A549 (cell line): Measurements from ENCODE around the gene GRK6. TPM values are rescaled to one million over a fixed set of nuclear protein-coding genes. Genes with fewer than 3 reads are reported as not detected.
A peak's percentile ranks its signal among the peaks of the same experiment; 100 is the strongest.

ENCODE experiments used
- ATAC-seq, 2 experiments: fragments of 200-7000 bp in 1 of 2; fragments of >200 bp in 1 of 2; cut with Nextera tagmentation in 1 of 2; cut with Tn5 transposase in 1 of 2; 3 replicates each; pipeline versions ENCODE4 v1.8.0 to v1.9.1; 2018 to 2020; ENCODE audit warnings: mild to moderate bottlenecking in 1 of 2, moderate library complexity in 1 of 2
- CTCF ChIA-PET: fragments of 300-600 bp; sonication (Branson Sonifier 250); formaldehyde crosslinking; extraction: SDS; loops from one replicate; lab custom pipeline; 2021; ENCODE audit warnings: antibody characterized with exemption, inconsistent platforms; lab: Yijun Ruan, JAX
- POLR2A ChIA-PET: fragments of 350-600 bp; formaldehyde crosslinking; extraction: SDS; loops from one replicate; lab custom pipeline; 2021; ENCODE audit warnings: antibody characterized with exemption, inconsistent platforms; lab: Yijun Ruan, JAX
- DNase-seq, 2 experiments: peaks; one replicate each; pipeline versions ENCODE4 v3.0.0 to v3.0.0-alpha.2; 2011 to 2016; ENCODE audit warnings: low read depth in 1 of 2, low spot score in 1 of 2
- FAIRE-seq: peaks from 2 replicates; lab custom pipeline; 2011; peaks lifted over from hg19 to GRCh38; lab: Jason Lieb, UNC
- H3K27ac ChIP-seq, 2 experiments: fragments of >200 bp; sonication (Bioruptor Twin); formaldehyde crosslinking; 3 replicates each; pipeline ENCODE4 v1.5.1; 2016 to 2017
- H3K4me1 ChIP-seq: fragments of >200 bp; sonication (Bioruptor Twin); formaldehyde crosslinking; 3 replicates; pipeline ENCODE4 v1.6.1; 2016
- H3K4me2 ChIP-seq: fragments of >200 bp; sonication (Bioruptor Twin); formaldehyde crosslinking; 3 replicates; pipeline ENCODE4 v1.6.1; 2016
- H3K4me3 ChIP-seq: fragments of >200 bp; sonication (Bioruptor Twin); formaldehyde crosslinking; 3 replicates; pipeline ENCODE4 v1.5.1; 2016
- H3K9me3 ChIP-seq: fragments of >200 bp; sonication (Bioruptor Twin); formaldehyde crosslinking; 3 replicates; pipeline ENCODE4 v1.6.1; 2016
- CBX2 ChIP-seq: fragments of 200-600 bp; sonication (generic); IDR thresholded peaks from 2 replicates; pipeline ENCODE4 v1.6.1; 2016; ENCODE audit warnings: low read depth, mild to moderate bottlenecking, borderline replicate concordance
- CEBPB ChIP-seq, 2 experiments: fragments of >200 bp in 1 of 2; sonication (Bioruptor Twin) in 1 of 2; formaldehyde crosslinking in 1 of 2; IDR thresholded peaks; 2 replicates each; pipeline ENCODE4 v1.6.1; 2012 to 2016
- EHF ChIP-seq: fragments of 250-450 bp; sonication (Bioruptor Pico); IDR thresholded peaks from 2 replicates; pipeline ENCODE4 v1.5.0; 2020; ENCODE audit warnings: mild to moderate bottlenecking
- EP300 ChIP-seq, 2 experiments: fragments of >200 bp; sonication (Bioruptor Twin); formaldehyde crosslinking; IDR thresholded peaks; 2 replicates in 1 of 2; 3 replicates in 1 of 2; pipeline ENCODE4 v1.6.1; 2016 to 2017
- FOSL2 ChIP-seq, 2 experiments: fragments of 450-650 bp in 1 of 2; fragments of >200 bp in 1 of 2; sonication (Bioruptor Twin) in 1 of 2; formaldehyde crosslinking; IDR thresholded peaks; 2 replicates each; pipeline versions ENCODE4 v1.5.0 to v1.6.1; 2016 to 2020; ENCODE audit warnings: mild to moderate bottlenecking in 1 of 2, moderate library complexity in 1 of 2
- FOXS1 ChIP-seq: fragments of 250-450 bp; sonication (Bioruptor Pico); IDR thresholded peaks from 2 replicates; pipeline ENCODE4 v1.5.0; 2020; ENCODE audit warnings: mild to moderate bottlenecking, moderate library complexity
- GATA3 ChIP-seq: IDR thresholded peaks from 2 replicates; pipeline ENCODE4 v1.6.1; 2012; ENCODE audit warnings: borderline replicate concordance
- KDM5A ChIP-seq: fragments of 200-600 bp; sonication (generic); IDR thresholded peaks from 2 replicates; pipeline ENCODE4 v1.6.1; 2016; ENCODE audit warnings: antibody characterized with exemption, mild to moderate bottlenecking
- MYC ChIP-seq: IDR thresholded peaks from 2 replicates; pipeline ENCODE4 v1.6.1; 2012; ENCODE audit warnings: mild to moderate bottlenecking, inconsistent platforms, low read length, improper control_type of control experiment, borderline replicate concordance
- NFE2L2 ChIP-seq: fragments of 150-350 bp; conservative IDR thresholded peaks from 2 replicates; pipeline ENCODE4 v1.6.1; 2014; ENCODE audit warnings: low read length
- NPAS2 ChIP-seq: fragments of 250-450 bp; sonication (Bioruptor Pico); IDR thresholded peaks from 2 replicates; pipeline ENCODE4 v1.8.0; 2022; ENCODE audit warnings: mild to moderate bottlenecking, moderate library complexity, borderline replicate concordance
- NR3C1 ChIP-seq: fragments of >200 bp; sonication (Bioruptor Twin); formaldehyde crosslinking; IDR thresholded peaks from 3 replicates; pipeline ENCODE4 v1.6.1; 2017
- POLR2A ChIP-seq: IDR thresholded peaks from 2 replicates; pipeline ENCODE4 v1.6.1; 2012; ENCODE audit warnings: mild to moderate bottlenecking, low read length
- RAD21 ChIP-seq, 2 experiments: fragments of >200 bp in 1 of 2; sonication (Bioruptor Twin) in 1 of 2; formaldehyde crosslinking in 1 of 2; IDR thresholded peaks in 1 of 2; conservative IDR thresholded peaks in 1 of 2; 2 replicates in 1 of 2; 3 replicates in 1 of 2; pipeline ENCODE4 v1.6.1; 2012 to 2018; ENCODE audit warnings: inconsistent platforms in 1 of 2
- RCOR1 ChIP-seq: fragments of 150-350 bp; IDR thresholded peaks from 2 replicates; pipeline ENCODE4 v1.6.1; 2014; ENCODE audit warnings: antibody characterized with exemption, low read length, low read depth
- REST ChIP-seq: fragments of 200-600 bp; sonication (generic); IDR thresholded peaks from 2 replicates; pipeline ENCODE4 v1.6.1; 2016; ENCODE audit warnings: antibody characterized with exemption, mild to moderate bottlenecking, moderate library complexity
- RFX5 ChIP-seq: fragments of 450-650 bp; IDR thresholded peaks from 2 replicates; pipeline ENCODE4 v1.7.1; 2014; ENCODE audit warnings: antibody characterized with exemption, mild to moderate bottlenecking, moderate library complexity
- TFCP2L1 ChIP-seq: fragments of 250-450 bp; sonication (Bioruptor Pico); IDR thresholded peaks from 2 replicates; pipeline ENCODE4 v1.5.0; 2021; ENCODE audit warnings: mild to moderate bottlenecking
- USF2 ChIP-seq: fragments of 450-650 bp; IDR thresholded peaks from 2 replicates; pipeline ENCODE4 v1.6.1; 2014; ENCODE audit warnings: antibody characterized with exemption
- ZFP36 ChIP-seq: fragments of 450-650 bp; IDR thresholded peaks from 2 replicates; pipeline ENCODE4 v1.6.1; 2014; ENCODE audit warnings: borderline replicate concordance; ENCODE audit not compliant: partially characterized antibody
- ZSCAN20 ChIP-seq: fragments of 250-450 bp; sonication (Bioruptor Pico); IDR thresholded peaks from 2 replicates; pipeline ENCODE4 v1.8.0; 2022; ENCODE audit warnings: mild to moderate bottlenecking, moderate library complexity
- WGBS: methylation state at CpG from one replicate; pipeline ENCODE4 v1.1.6; 2017; ENCODE audit errors: missing lambda C conversion rate; 5-methylcytosine and 5-hydroxymethylcytosine counted together
- polyA plus RNA-seq, 4 experiments: library from polyadenylated mRNA; depleted of rRNA in 3 of 4; stranded (reverse); fragments of >200 nt; fragmentation: RNase III in 1 of 4; extraction: RNeasy Plus Mini Kit Qiagen cat#74134 plus additional on column Dnase treatment in 1 of 4; gene quantifications; 2 replicates in 3 of 4; 3 replicates in 1 of 4; pipeline ENCODE4 v1.2.3, GENCODE V29; 2011 to 2017
- TF ChIP-seq, protein P1 (sequence below): fragments of 150-350 bp; IDR thresholded peaks from 2 replicates; pipeline ENCODE4 v1.6.1; 2014; ENCODE audit warnings: low read depth, mild to moderate bottlenecking, low read length
- TF ChIP-seq, protein P2 (sequence below): fragments of 250-450 bp; sonication (Bioruptor Pico); IDR thresholded peaks from 2 replicates; pipeline ENCODE4 v1.5.0; 2020; ENCODE audit warnings: low read depth, mild to moderate bottlenecking, moderate library complexity
- TF ChIP-seq, protein P3 (sequence below): fragments of 250-450 bp; sonication (Bioruptor Pico); IDR thresholded peaks from 2 replicates; pipeline ENCODE4 v1.5.0; 2021; ENCODE audit warnings: mild to moderate bottlenecking, moderate library complexity, borderline replicate concordance
- TF ChIP-seq, protein P4 (sequence below): fragments of >200 bp; sonication (Bioruptor Twin); formaldehyde crosslinking; IDR thresholded peaks from 3 replicates; pipeline ENCODE4 v1.5.1; 2016
- TF ChIP-seq, protein P5 (sequence below): fragments of >200 bp; sonication (Bioruptor Twin); formaldehyde crosslinking; IDR thresholded peaks from 2 replicates; pipeline ENCODE4 v1.6.1; 2016
- TF ChIP-seq, protein P6 (sequence below): IDR thresholded peaks from 2 replicates; pipeline ENCODE4 v1.6.1; 2012

GRK6 gene
- polyA plus RNA-seq, 2 of the 4 experiments (the other 2 are of a cell fraction) = 20.1 to 28.8 TPM

DNA sequence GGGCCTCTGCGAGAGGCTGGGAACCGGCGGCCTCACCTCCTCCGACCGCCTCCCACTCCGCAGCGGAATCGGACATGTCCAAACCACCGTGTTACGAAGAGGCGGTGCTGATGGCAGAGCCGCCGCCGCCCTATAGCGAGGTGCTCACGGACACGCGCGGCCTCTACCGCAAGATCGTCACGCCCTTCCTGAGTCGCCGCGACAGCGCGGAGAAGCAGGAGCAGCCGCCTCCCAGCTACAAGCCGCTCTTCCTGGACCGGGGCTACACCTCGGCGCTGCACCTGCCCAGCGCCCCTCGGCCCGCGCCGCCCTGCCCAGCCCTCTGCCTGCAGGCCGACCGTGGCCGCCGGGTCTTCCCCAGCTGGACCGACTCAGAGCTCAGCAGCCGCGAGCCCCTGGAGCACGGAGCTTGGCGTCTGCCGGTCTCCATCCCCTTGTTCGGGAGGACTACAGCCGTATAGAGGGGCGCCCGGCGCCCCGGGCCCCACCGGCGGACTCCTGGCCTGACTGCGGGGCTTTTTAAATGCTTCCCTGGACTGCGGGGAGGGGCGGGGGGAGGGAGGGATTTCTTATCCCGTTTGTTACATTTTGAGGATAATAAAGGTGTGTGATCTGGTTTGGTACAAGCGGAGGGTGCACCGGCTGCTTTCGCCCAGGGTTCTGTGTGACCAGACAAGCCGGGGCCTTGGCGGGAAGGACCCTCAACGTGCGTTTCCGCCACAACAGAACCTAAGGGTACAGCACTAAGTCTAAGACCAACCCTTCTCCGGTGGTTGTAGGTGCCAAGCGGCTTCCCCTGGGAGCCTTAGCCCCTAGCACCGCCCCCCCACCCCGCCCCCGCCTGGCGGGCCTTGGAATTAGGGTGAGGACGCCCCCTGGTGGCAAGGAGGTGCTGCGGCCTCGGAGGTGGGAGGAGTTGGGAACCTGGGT is 29.4 kb downstream of the GRK6 start:
- WGBS = 2% methylated on average over 32 of the region's 76 CpGs
- ATAC-seq (peak; percentile 26 to 67), DNase-seq (peak; percentile 94 to 96), FAIRE-seq (no peak)
- POLR2A ChIA-PET = interaction anchor here (1.1 to 4.0 kb wide), 4 partner anchors 29 to 53 kb away, joined by 4 to 35 read pairs (median 6); partner anchors contain the start of genes GRK6 and PDLIM7
- Histone ChIP-seq H3K4me1 (peaks cover 10% of the 10 kb centered on the region), H3K27ac (peak overlapping the region; percentile 71 to 86), H3K4me2 (peak overlapping the region; percentile 96), H3K4me3 (peak overlapping the region; percentile 61), H3K9me3 (no peaks in the 10 kb centered on the region)
- CTCF ChIA-PET = interaction anchor here (0.6 to 25.5 kb wide), 24 partner anchors 14 to 1094 kb away, joined by 3 to 871 read pairs (median 5); partner anchors contain the start of genes DBN1, F12, GRK6 and MXD3
- TF ChIP-seq ZSCAN20 (CRISPR knock-in tag) (no peak), EP300 (IDR thresholded peaks at IDR 0.05) (no peak), TFCP2L1 (peak; percentile 79), RCOR1 (no peak), NR3C1 (no peak), NFE2L2 (no peak), POLR2A (no peak; the same call in 1 of the 2 replicates), FOXS1 (no peak), CEBPB (IDR thresholded peaks at IDR 0.05) (no peak), RFX5 (no peak), EHF (CRISPR knock-in tag) (no peak), MYC (no peak), REST (no peak), CBX2 (no peak), GATA3 (no peak), KDM5A (no peak), USF2 (no peak), RAD21 (conservative IDR thresholded peaks at IDR 0.05 in 1 of 2, IDR thresholded peaks at IDR 0.05 in 1 of 2) (peak; percentile 52 to 61), FOSL2 (IDR thresholded peaks at IDR 0.05) (no peak), FOSL2 (CRISPR knock-in tag; IDR thresholded peaks at IDR 0.05) (no peak), NPAS2 (no peak), ZFP36 (no peak)
- TF ChIP-seq, protein P1, sequence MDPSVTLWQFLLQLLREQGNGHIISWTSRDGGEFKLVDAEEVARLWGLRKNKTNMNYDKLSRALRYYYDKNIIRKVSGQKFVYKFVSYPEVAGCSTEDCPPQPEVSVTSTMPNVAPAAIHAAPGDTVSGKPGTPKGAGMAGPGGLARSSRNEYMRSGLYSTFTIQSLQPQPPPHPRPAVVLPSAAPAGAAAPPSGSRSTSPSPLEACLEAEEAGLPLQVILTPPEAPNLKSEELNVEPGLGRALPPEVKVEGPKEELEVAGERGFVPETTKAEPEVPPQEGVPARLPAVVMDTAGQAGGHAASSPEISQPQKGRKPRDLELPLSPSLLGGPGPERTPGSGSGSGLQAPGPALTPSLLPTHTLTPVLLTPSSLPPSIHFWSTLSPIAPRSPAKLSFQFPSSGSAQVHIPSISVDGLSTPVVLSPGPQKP = no peak
- TF ChIP-seq, protein P2, sequence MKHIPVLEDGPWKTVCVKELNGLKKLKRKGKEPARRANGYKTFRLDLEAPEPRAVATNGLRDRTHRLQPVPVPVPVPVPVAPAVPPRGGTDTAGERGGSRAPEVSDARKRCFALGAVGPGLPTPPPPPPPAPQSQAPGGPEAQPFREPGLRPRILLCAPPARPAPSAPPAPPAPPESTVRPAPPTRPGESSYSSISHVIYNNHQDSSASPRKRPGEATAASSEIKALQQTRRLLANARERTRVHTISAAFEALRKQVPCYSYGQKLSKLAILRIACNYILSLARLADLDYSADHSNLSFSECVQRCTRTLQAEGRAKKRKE (CRISPR knock-in tag) = no peak
- TF ChIP-seq, protein P3, sequence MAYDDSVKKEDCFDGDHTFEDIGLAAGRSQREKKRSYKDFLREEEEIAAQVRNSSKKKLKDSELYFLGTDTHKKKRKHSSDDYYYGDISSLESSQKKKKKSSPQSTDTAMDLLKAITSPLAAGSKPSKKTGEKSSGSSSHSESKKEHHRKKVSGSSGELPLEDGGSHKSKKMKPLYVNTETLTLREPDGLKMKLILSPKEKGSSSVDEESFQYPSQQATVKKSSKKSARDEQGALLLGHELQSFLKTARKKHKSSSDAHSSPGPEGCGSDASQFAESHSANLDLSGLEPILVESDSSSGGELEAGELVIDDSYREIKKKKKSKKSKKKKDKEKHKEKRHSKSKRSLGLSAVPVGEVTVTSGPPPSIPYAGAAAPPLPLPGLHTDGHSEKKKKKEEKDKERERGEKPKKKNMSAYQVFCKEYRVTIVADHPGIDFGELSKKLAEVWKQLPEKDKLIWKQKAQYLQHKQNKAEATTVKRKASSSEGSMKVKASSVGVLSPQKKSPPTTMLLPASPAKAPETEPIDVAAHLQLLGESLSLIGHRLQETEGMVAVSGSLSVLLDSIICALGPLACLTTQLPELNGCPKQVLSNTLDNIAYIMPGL (CRISPR knock-in tag) = no peak
- TF ChIP-seq, protein P4, sequence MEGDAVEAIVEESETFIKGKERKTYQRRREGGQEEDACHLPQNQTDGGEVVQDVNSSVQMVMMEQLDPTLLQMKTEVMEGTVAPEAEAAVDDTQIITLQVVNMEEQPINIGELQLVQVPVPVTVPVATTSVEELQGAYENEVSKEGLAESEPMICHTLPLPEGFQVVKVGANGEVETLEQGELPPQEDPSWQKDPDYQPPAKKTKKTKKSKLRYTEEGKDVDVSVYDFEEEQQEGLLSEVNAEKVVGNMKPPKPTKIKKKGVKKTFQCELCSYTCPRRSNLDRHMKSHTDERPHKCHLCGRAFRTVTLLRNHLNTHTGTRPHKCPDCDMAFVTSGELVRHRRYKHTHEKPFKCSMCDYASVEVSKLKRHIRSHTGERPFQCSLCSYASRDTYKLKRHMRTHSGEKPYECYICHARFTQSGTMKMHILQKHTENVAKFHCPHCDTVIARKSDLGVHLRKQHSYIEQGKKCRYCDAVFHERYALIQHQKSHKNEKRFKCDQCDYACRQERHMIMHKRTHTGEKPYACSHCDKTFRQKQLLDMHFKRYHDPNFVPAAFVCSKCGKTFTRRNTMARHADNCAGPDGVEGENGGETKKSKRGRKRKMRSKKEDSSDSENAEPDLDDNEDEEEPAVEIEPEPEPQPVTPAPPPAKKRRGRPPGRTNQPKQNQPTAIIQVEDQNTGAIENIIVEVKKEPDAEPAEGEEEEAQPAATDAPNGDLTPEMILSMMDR = peak; percentile 96
- TF ChIP-seq, protein P5, sequence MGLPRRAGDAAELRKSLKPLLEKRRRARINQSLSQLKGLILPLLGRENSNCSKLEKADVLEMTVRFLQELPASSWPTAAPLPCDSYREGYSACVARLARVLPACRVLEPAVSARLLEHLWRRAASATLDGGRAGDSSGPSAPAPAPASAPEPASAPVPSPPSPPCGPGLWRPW = no peak
- TF ChIP-seq, protein P6, sequence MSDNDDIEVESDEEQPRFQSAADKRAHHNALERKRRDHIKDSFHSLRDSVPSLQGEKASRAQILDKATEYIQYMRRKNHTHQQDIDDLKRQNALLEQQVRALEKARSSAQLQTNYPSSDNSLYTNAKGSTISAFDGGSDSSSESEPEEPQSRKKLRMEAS = peak; percentile 32; the same call in 1 of the 2 replicates
